ENCODE results near the gene TCEA2.

TCEA2 gene

DNA sequence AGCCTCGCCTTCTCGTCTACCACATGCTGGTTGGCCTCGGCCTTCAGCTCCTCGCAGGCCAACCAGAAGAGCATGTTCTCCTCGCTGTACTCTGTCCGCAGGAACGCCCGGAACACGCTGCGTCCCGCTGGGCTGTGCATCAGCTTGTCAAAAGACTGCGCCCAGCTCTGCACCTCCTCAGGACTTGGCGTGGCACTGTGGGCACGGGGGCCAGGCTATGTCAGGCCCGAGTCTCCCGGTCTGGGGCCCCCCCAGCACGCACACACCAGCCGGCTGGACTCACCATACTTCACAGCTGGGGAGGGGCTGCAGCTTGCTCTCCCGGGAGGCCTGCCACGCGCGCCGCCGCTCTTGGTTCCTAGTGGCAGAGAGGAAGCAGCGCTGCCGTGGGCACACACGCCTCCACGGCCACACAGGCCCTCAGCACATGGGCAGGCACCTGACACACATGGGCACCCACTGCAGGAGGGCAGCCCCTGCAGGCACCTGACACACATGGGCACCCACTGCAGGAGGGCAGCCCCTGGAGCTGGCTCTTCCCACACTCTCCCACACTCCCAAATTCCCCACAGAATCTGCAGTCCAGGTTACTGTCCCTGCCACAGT, 11.3 kb downstream of the TCEA2 start:
- Histone ChIP-seq H3K4me3 (ENCODE audit: low read depth, low read length) (no peak overlapping the region), H3K9me3 (ENCODE audit: severe bottlenecking) (no peaks in the 10 kb centered on the region), H3K27me3 (ENCODE audit: insufficient read depth, low read depth, severe bottlenecking) (no peaks in the 10 kb centered on the region), H3K27ac (no peak overlapping the region), H3K36me3 (no peaks in the 10 kb centered on the region)
- DNase-seq = no peak
- TF ChIP-seq, protein P1, sequence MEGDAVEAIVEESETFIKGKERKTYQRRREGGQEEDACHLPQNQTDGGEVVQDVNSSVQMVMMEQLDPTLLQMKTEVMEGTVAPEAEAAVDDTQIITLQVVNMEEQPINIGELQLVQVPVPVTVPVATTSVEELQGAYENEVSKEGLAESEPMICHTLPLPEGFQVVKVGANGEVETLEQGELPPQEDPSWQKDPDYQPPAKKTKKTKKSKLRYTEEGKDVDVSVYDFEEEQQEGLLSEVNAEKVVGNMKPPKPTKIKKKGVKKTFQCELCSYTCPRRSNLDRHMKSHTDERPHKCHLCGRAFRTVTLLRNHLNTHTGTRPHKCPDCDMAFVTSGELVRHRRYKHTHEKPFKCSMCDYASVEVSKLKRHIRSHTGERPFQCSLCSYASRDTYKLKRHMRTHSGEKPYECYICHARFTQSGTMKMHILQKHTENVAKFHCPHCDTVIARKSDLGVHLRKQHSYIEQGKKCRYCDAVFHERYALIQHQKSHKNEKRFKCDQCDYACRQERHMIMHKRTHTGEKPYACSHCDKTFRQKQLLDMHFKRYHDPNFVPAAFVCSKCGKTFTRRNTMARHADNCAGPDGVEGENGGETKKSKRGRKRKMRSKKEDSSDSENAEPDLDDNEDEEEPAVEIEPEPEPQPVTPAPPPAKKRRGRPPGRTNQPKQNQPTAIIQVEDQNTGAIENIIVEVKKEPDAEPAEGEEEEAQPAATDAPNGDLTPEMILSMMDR (IDR thresholded peaks at IDR 0.05; ENCODE audit: low read depth, low read length) = no peak

DNA sequence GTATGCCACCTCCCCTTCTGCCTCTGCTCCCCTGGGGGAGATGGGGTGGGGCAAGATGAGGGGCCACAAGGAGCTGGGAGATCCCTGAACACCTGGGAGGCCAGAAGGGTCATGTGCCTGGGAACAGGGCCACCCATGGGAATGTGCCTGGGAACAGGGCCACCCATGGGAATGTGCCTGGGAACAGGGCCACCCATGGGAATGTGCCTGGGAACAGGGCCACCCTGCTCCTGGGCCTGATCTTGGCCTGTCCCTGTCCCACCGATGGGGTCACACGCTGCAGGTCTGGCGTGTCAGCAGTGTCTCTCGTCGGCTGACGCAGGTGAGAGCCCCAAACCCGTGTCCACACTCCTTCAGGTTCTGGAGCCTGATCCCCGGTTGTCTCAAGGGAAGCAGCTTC, 12.0 kb downstream of the TCEA2 start:
- no peaks in the 10 kb centered on the region for H3K36me3 ChIP-seq

DNA sequence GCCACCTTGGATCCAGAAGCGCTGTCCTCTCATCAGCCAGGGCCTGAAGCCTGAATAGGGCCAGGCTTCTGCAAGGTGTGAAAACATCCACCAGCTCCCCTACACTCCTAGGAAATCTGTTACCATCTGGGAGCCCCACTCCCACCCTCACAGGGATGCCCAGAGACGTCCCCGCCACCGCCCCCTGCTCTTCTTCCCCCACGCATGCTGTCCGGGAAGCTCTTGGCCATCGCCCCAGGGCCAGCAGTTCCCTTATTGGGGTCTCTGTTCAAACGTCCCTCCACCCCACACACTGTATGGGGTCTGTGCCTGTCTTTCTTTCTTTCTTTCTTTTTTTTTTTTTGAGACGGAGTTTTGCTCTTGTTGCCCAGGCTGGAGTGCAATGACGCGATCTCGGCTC, 12.6 kb downstream of the TCEA2 start:
- Histone ChIP-seq H3K9me3 (ENCODE audit: severe bottlenecking) (no peaks in the 10 kb centered on the region), H3K36me3 (no peaks in the 10 kb centered on the region), H3K4me3 (ENCODE audit: low read depth, low read length) (no peak overlapping the region), H3K27me3 (ENCODE audit: insufficient read depth, low read depth, severe bottlenecking) (no peaks in the 10 kb centered on the region), H3K27ac (no peak overlapping the region)
- no peak for DNase-seq
- TF ChIP-seq, protein P1 (IDR thresholded peaks at IDR 0.05; ENCODE audit: low read depth, low read length) = no peak

More for the DNA sequence above, 12.0 kb downstream of the TCEA2 start:
- Histone ChIP-seq H3K4me3 (ENCODE audit: low read depth, low read length) (no peak overlapping the region), H3K9me3 (ENCODE audit: severe bottlenecking) (no peaks in the 10 kb centered on the region), H3K27me3 (ENCODE audit: insufficient read depth, low read depth, severe bottlenecking) (no peaks in the 10 kb centered on the region), H3K27ac (no peak overlapping the region)
- TF ChIP-seq, protein P1 (IDR thresholded peaks at IDR 0.05; ENCODE audit: low read depth, low read length) = no peak
- DNase-seq = no peak

DNA sequence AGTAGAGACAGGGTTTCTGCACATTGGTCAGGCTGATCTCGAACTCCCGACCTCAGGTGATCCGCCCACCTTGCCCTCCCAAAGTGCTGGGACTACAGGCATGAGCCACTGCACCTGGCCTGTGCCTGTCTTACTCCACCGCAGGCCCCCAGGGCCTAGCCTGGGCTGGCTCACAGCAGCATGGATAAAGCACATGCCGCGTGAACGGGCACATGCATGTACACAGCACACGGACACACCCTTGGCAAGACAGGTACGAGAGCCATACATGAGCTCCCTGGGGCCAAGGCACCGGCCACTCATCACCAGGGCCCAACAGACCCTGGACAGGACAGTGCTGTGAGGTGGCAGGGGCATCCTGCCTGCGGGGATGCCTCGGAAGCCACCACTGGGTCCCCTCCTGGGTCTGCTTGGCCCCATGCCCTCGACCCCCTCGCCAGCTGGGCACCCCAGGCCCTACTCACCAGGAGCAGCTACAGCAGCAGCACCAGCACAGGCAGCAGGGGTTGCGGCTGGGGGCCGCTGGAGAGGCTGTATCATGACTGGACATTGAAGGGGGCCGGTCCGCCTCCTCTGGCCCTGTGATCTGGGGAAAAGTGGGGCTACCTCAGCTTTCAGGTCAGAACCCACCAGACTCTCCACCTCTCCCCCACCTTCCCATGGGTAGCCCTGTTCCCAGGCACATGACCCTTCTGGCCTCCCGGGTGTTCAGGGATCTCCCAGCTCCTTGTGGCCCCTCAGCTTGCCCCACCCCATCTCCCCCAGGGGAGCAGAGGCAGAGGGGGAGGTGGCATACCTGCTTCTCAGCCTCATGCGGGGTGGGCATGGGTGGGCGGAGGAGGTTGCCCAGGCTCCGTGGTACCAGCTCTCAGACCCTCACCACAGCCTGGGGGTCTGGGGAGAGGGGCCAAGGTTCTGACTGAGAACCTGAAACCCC, 13.3 kb downstream of the TCEA2 start:
- Histone ChIP-seq H3K9me3 (ENCODE audit: severe bottlenecking) (no peaks in the 10 kb centered on the region), H3K4me3 (ENCODE audit: low read depth, low read length) (no peak overlapping the region), H3K27ac (no peak overlapping the region), H3K27me3 (ENCODE audit: insufficient read depth, low read depth, severe bottlenecking) (no peaks in the 10 kb centered on the region), H3K36me3 (no peaks in the 10 kb centered on the region)
- TF ChIP-seq, protein P1 (IDR thresholded peaks at IDR 0.05; ENCODE audit: low read depth, low read length) = no peak
- DNase-seq = no peak

DNA sequence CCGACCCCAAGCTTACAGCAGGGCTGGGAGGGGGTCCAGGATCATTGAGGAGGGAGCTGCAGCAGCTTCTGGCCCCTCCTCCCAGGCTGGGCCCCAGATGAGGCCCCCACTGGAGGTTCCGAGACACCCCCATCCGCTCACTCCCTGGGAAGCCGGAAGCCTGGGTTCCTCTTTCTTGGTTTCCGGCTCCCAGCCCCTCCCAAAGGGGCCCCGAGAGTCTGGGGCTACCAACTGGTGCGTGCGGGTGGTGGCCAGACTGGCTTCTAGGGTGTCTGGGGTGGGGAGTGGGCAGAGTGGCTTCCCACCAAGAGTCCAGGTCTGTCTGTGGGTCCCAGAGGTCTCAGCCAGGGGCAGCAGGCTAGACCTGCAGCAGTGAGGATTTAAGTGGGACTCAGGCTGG, 14.1 kb downstream of the TCEA2 start:
- Histone ChIP-seq H3K9me3 (ENCODE audit: severe bottlenecking) (no peaks in the 10 kb centered on the region), H3K36me3 (no peaks in the 10 kb centered on the region), H3K27ac (no peak overlapping the region), H3K4me3 (ENCODE audit: low read depth, low read length) (no peak overlapping the region), H3K27me3 (ENCODE audit: insufficient read depth, low read depth, severe bottlenecking) (no peaks in the 10 kb centered on the region)
- no peak for DNase-seq
- TF ChIP-seq, protein P1 (IDR thresholded peaks at IDR 0.05; ENCODE audit: low read depth, low read length) = no peak

Measured in WERI-Rb-1 (cell line).